Uterus (tissue), 2 donors: ENCODE measurements around the gene KRTAP5-5.
"Not testable (repeated sequence)": the region's sequence is repeated elsewhere in the genome, so short reads cannot be mapped to it uniquely, and the experiment has no call there.

Source experiments
- POLR2A ChIP-seq, 2 donors: fragments of 450-650 bp; IDR thresholded peaks; one replicate each; pipeline ENCODE4 v1.6.1; 2016; ENCODE audit warnings: antibody characterized with exemption in 2 of 2, mild to moderate bottlenecking in 1 of 2, moderate library complexity in 1 of 2
- TF ChIP-seq, protein P1 (sequence below), 4 experiments: fragments of 200-600 bp in 2 of 4; fragments of 450-650 bp in 2 of 4; sonication (generic) in 2 of 4; IDR thresholded peaks; one replicate each; pipeline ENCODE4 v1.5.1; 2016 to 2019; ENCODE audit warnings: antibody characterized with exemption in 4 of 4, mild to moderate bottlenecking in 2 of 4, moderate library complexity in 1 of 4

GRCh38 chr11:1596576-1597121, 32.9 kb upstream of the KRTAP5-5 start:
- not testable (repeated sequence) for TF ChIP-seq POLR2A (IDR thresholded peaks at IDR 0.05)
- TF ChIP-seq, protein P1, sequence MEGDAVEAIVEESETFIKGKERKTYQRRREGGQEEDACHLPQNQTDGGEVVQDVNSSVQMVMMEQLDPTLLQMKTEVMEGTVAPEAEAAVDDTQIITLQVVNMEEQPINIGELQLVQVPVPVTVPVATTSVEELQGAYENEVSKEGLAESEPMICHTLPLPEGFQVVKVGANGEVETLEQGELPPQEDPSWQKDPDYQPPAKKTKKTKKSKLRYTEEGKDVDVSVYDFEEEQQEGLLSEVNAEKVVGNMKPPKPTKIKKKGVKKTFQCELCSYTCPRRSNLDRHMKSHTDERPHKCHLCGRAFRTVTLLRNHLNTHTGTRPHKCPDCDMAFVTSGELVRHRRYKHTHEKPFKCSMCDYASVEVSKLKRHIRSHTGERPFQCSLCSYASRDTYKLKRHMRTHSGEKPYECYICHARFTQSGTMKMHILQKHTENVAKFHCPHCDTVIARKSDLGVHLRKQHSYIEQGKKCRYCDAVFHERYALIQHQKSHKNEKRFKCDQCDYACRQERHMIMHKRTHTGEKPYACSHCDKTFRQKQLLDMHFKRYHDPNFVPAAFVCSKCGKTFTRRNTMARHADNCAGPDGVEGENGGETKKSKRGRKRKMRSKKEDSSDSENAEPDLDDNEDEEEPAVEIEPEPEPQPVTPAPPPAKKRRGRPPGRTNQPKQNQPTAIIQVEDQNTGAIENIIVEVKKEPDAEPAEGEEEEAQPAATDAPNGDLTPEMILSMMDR (IDR thresholded peaks at IDR 0.05), result not testable (repeated sequence)
